Stimulated activated CD4-positive, alpha-beta T cell treated with anti-CD3 and anti-CD28 coated beads, TNF-alpha, amount 100 ng/mL, for 24 hours (primary cell): ENCODE measurements around the gene PDE1C.

Experiments used
- DNase-seq, 3 experiments: peaks; one replicate each; pipeline ENCODE4 v3.0.0-alpha.2; 2020; ENCODE audit warnings: low read depth in 3 of 3

PDE1C gene

DNA sequence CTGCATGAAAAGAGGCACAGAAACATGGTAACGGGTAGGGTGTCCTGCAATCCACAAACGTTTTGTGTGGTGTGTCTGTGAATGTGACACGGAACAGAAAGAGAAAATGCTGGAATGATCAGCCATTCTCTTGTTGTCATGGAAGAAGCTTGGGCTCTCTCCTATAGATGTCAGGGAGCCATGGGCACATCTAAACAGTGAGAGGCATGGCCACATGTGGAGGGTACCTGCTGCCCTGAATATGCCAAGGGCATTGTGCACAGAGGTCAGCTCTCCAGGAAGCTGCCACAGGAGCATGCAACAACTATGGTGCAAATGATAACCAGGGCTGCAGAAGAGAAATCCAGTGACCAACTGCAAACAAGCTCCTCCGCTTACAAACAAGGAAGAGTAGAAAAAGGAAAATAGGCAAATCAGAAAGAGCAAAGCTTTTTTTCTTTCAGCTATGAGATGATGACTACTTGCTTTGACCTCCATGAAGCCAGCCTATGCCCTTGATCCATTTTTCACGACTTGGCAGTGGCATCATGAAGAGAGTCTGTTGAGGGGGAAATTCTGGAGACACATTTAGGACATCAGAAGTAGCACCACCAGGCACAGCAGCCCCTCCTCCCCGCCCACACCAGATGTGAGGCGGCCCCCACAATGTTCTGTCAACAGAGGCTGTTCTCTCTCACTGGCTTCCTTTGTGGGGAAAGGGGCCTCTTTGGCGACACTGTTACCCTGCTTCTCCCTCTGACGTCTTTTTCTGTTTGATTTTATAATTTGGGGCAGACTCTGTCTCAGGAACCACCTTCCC, 4.8 kb upstream of the PDE1C start:
- DNase-seq: no peak

DNA sequence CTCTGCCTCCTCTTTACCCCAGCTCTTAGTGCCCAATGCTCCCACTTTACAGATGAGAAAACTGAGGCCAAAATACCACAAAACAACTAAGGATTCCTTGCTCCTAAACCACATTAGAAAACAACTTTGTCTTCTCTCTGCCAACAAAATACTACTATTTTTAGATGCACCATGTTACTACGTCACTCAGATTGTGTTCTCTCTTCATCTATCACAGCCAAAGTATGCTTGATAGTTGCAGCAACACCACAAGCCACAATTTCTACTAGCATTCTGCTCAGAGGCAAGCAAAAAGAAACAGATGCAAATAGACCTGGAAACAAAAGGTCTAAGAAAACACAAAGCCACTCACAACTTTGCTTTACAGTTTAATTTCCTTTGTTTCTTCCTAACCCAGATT, 3.3 kb upstream of the PDE1C start:
- DNase-seq: no peak

DNA sequence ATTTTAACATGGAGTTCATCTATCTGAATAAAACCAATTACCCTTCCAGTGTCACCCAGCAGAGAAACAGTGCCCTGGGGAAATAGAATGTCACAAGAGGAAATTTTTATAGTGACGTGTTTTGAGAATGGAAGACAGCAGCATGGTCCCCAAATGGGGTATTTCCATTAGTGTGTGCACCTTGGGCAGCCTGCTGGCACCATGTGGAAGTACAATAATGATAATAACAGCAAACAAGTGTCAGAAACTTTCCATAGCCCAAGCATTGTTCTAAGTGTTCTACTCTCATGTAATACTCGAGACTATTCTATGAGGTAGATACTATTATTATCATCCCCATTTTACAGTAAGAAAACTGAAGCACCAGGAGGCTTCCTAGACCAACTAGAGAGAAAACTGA, 2.2 kb upstream of the PDE1C start:
- no peak for DNase-seq

DNA sequence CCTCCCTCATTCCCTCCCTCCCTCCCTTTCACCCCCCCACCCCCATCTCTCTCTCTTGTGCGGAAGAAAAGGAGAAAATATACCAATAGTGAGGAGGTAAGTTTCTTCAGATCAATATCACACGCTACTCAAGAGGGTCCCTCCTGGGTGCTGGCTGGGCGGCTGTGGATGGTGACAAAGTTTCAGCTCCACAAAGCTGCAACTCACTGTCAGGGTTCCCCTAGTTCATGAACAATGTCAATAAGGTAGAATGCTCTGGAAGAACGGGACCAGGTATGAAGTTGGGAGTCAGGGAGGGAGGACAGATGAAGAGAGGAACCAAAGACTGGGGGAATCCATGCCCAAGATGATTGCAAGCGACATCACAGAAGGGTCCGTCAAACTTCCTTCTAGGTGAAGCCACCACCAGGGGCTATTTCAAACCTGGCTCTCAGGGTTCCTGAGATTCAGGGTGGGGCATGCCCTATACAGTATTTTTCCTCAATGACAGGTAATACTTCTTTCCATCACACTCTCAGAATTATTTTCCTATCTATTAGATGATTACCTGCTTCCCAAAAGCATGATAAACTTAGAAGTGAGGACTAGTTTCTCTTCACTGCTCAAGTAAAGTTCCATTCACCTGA, 1.4 kb upstream of the PDE1C start:
- DNase-seq: no peak

DNA sequence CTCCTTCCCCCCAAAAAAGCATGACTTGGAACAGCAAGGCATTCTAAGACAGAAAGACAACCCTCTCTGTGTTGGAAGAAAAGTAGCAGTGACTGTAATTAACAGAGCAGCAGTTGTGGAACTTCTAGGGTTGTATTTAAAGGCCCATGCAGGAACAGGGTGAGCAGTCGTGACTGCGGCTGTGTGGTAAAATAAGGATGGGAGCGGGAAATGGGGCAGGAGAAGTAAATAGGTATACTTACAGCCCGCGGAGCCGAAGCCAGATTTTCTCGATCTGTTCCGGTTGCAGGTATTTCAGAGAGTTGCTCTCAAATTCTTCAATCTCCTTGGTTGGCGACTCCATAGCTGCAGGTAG, 179 bp downstream of the PDE1C start:
- no peak for DNase-seq

DNA sequence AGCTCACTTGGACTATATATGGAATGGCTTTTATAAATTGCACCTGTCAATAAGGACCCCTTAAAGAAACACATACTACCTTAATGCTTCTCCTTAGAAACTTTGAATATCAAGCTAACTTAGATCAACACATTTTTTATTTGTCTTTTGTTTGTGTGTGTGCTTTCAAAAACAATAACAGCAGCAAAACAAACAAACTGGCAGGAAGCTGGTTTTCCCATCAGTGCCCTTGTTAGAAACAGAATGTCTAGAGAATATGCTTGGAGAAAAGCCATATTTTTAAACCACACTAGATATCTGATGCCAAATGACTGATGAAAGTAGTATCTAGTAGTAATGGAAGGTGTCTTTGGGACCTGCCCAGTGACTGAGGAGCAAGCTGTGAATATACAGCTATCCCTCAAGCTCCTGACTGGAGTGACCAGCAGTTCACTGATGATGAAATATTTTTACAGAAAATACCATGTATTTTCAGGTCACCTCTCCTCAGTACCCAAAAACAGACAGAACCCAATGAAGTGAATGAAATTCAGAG, 1.0 kb downstream of the PDE1C start:
- DNase-seq: no peak

DNA sequence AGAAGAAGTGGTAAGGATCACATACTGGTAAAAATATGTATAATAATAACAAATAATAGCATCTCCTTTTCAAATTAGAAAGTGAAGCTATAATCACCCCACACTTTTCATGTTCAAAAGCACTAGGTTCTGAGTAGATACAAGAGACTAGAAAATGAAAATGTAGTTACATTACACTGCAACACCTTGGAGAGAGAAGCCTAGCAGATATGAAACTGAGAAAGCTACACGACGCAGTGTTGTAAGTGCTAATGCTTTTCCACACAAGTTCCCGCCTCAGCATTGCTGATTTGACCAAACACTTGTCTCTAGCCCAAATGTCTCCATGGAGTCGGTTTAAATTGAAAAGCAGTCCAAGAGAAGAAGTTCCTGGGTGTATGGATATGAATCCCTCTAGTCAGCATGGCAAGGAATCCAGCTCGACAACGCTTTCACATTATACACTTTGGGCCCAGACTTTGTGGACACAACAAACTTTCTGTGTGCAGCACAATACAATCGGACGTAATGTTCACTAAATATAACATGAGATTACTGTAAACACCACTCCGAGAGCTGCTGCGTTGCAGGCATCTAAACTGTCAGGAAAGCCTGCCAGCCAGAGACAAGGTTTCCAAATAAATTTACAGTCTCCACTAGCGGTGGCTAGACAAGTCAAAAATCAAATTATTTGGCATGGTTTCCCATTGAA, 1.7 kb downstream of the PDE1C start:
- no peak for DNase-seq

DNA sequence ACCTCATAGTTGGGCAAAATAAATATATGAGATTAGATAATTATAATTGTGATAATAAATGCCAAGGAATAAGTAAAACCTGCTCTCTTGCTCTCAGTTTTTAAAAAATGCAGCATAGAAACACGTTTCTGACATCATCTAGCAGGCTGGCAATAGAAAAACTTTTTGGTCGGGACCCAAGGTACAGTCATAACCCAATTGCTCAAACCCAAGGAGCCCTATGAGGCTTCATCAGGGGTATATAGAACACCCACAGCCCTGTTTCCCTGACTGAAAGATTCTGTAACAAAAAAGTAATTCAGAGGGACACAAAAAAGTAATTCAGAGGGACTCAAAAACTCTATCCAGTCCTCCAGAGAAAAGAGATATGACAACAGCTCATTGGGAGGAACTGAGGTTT, 3.8 kb downstream of the PDE1C start:
- no peak for DNase-seq

DNA sequence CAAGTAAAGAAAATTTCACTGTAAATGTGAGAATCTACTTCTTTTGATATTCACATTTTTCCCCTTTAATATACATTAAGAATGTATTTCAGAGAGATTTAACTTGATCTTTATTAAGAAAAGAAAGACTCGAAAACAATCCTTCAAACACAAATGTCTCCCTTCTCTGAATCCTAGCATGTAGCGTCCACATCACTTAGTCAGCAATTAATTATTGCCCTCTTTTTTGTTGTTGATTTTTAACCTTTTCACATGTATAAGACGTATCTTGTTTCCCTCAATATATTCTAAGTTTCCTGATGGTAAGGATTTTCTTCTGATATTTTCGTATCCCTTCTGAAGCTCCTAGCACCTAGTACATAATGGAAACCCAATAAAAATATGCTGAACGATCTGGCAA, 6.6 kb downstream of the PDE1C start:
- DNase-seq: no peak

DNA sequence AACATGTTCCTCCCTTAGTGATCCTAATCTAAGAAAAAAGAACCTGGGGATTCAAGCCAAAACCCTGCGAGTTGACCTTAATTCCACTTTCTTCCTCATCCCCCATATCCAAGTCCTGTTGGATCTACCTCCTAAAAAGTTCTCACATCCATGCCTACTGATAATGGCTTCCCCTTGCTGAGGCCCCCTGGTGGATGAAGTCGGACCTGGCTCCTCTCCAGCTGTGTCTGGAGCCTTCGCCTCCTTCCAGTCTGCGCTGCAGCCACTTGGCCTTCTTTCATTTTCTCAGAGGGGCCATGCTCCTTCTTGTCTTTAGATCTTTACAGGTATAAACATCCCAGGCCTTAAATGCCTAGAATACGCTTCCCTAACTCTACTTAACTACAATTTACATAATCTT, 8.1 kb downstream of the PDE1C start:
- peak in 1 of 3 experiments; percentile 11 for DNase-seq

DNA sequence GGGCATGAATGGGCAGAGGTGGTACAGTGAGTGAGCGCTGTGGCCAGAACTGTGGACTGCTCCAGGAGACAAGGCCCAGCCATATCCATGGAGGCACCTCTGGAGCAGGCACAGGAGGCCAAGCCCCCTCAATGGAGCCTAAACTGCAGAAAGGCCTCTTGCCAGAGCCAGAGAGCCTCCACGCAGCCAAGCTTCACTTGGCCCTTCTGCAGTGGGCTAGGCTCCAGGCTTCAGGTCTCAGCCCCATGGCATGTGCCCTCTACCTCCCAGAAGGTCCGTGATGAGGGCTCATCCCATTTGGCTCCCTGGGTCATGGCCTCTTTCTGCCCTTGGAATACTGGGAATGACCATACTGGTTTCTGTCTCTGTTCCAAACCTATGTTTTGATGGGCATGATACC, 8.9 kb downstream of the PDE1C start:
- no peak for DNase-seq

DNA sequence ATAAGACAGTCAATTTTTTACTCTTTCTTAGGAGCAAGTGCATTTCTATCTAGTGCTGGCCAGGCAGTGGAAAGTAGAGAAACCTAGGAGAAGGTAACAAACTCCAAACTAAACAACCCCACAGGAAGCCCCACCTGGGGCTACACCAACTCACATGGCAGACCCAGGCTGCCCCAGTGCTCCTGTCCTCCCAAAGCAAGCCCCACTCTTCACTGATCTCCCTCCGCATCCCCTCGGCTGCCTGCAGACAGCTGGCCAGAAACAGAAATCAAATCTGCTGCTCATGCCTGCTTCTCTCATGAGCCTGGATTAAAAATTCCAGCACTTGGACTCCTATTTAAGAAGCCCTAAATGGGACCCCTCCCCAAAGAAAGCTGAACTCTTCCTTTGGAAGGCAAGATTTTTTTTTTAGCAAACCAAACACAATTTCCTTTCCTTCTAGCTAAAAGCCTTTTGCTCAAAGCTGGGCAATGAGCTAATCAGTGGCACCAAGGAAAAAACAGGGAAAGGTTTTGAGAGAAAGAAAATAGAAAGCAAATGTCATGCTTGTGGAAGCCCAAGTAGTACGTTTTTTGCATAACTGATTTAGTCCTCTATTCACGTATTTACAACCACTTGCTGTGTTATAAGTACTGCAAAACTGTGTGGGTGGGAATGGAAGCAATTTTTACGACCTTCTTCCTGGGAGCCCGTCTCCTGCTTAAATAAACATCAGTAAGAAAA, 10.8 kb downstream of the PDE1C start:
- no peak for DNase-seq

DNA sequence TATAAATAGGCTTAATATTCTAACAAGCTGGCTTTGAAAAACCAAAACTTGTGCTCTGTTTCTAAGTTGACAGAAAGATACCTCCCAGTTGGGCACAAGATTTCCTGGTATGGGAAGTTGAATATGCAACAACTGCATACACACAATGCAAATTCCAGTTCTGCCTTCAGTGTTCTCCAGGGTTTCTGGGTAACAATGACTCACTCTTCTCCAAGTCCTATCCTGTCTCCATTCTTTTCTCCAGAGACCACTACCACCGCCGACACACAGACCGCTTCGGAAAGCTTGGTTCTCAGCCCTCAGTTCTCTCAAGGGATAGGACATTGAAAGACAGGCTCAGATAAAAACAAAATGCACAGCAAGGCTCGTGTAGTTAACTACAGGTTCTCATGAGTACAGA, 12.2 kb downstream of the PDE1C start:
- no peak for DNase-seq

DNA sequence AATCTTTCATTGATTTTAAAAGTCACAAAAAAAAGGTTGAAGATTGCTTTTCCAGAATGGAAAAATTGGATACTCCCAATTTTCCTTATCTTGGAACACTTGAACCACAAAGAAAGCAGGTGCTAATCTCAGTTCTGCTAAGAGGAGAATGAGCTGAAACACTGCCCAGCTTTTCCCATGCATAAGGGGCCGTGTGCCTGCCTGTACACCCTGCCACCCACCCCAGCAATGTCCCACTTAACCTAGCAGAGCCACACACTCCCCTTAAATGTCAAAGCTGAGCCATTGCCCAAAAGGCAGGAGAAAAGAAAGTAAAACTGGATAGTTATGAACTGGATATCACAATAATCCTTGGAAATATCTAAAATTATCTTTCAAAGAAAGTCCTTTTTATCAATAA, 13.4 kb downstream of the PDE1C start:
- no peak for DNase-seq

DNA sequence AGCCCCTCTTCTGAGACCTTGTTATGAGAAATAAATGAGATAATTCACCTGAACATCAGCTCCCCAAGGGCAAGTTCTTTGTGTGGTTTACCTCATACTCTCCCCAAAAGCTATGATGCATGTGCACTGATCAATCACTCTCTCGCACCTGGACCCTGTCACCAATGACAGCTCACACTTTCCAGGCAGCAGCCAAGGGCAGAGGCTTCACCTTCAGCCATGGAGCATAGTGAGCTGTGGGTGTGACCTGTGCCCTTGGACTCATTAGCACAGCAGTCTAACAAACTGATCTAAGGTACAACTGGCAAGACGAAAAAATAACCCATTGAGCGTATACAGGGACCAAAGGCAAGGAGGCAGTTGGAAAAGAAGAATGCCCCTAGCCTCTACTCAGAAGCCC, 17.0 kb downstream of the PDE1C start:
- DNase-seq: no peak

DNA sequence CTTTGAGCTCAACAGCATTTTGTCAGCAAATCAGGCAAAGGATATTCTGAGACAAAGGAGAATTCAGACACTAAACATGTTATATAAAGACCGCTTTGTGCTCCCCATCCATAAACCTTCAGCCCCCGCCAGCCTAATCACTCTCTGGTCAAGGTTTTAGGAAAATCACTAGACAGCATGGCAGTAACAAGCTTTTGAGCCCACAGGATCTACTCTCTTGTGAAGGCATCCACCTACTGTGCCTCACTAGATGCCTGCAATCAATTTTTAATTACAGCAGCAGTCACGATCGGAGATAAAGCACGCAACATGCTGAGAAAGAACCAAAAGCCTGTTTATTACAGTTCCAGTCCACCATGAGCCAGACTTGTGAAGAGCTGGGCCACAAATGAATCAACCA, 19.1 kb downstream of the PDE1C start:
- DNase-seq: no peak

DNA sequence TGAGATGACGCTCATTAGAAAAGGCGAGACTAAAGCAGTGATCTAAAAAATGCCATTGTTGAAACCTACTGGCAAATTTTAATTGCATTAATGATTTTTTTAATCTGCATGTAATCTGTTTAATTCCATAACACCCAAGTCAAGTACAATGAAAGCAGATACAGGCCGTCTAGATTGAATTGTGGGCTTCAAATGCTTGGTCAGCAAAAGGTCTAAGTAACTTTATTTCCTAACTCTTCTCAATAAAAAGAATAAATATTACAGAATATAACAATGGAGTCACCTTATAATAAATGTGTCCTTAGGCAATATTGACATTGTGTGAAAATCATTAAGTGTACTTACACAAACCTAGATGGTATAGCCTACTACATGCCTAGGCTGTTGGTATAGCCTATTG, 20.6 kb downstream of the PDE1C start:
- no peak for DNase-seq

DNA sequence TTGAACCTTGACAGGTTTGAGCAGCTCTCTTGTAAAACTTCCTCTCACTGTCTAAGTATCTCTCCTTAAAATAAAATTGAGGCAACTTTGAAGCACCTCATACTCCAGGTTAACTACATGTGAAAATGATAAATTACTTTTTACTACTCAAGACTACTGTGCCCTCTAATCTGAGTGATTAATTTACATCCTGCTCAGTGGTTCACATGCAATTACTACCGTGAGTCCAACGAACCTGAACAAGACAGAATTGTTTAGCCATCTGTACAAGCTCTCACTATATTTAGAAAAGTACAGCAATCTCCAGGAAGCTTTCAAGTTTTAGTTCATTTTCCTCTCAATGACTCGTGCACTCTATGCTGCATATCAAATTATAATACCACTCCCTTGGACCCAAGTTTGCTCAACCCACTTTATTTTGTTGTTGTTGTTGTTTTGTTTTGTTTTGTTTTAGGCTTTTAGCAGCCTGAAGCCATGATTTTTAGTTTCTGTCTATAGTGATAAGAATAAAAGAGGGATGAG, 21.2 kb downstream of the PDE1C start:
- DNase-seq: no peak

DNA sequence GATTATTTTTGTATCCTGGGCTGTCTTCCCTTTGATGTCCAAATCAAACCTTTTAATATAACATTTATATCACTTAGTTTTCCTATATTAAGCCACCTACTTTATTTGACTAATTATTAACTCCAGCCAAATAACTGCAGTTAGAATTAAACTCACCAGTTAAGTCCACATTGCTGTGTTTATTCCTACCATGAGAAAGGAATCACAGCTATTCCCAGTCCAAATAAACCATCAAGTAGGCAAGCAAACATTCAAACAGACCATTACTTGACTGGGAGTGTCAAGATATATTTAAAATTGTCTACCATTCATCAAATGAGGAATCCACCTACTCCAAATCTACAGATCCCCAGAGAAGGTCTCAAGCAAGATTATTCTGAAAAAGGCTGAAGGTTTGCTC, 22.4 kb downstream of the PDE1C start:
- DNase-seq: no peak

DNA sequence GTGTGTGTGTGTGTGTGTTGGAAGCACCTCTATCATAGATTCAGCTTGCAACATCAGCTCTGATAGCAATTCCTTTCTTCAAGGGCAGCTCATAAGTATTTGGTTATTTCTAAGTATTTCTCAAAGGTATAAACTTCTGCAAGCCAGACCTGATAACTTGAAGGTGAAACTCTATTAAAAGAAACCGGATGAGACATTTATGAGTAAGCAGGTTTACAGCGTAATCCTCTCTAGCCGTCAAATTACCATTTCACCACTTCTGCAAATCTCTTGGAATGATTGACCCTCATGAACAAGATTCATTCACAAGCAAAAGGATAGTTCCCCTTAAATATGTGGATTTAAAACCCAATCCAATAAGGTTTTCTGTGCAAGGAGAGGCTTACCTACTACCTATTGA, 23.1 kb downstream of the PDE1C start:
- DNase-seq: no peak

DNA sequence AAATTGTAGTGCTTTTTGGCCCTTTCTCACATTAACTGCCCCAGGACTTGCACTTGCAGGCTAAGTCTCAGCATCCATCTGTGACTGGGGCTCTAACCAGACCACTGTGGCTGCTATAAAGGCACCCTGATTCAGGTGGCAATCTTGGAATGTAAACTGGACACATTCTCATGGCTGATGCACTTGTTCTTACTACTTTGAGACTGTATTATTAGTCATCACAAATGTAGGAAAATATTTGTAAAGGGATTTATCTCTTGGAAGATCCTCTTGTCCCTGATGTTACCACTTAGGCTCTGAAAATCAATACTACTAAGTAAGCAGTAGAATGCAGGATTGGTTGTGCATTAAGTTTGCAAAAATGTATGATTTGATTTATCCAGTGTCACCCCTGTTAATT, 25.0 kb downstream of the PDE1C start:
- DNase-seq: no peak

DNA sequence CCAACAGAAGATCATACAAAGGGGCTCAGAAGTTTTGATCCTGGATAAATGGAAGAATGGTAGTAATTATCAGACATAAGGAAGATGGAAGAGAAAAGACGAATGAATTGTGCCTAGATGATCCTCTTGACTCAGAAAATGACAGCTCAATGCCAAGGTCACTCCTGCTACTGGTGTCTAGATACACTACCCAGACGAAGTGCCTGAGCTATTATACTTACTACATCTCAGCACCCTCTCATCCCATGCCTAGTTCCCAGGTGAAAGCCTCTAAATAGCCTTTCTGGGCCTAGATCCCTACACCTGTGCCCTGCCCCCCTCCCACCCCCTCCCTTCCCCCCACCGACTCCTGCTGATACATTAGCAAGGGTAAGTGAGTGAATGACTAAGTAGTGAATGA, 25.5 kb downstream of the PDE1C start:
- no peak for DNase-seq
